ENCODE measurements around the gene PEAK1. TPM values are rescaled to one million over a fixed set of nuclear protein-coding genes. Genes with fewer than 3 reads are reported as not detected.
A peak's percentile ranks its signal among the peaks of the same experiment; 100 is the strongest.

The PEAK1 gene
- total RNA-seq, 1 experiment from 2014 or later: 21.2 TPM

- Mint-ChIP-seq H3K36me3 (ENCODE audit: insufficient read depth in 1 of 3, low read depth in 3 of 3) (peaks cover 18 to 40% (median 31%) of the 10 kb centered on the region in 3 experiments), H3K9me3 (peaks cover 0 to 4% of the 10 kb centered on the region in 2 experiments; a peak in 1 of 5 replicates), H3K4me1 (peaks cover 18% of the 10 kb centered on the region in 2 experiments), H3K27ac (peak overlapping the region in 2 of 3 experiments; percentile 2 to 85; a peak in 3 of 7 replicates), H3K4me3 (no peak overlapping the region), H3K27me3 (ENCODE audit: low read depth) (no peaks in the 10 kb centered on the region)
- Histone ChIP-seq H3K9me3 (ENCODE audit: control insufficient read depth, low read depth, low read length) (no peaks in the 10 kb centered on the region), H4K91ac (ENCODE audit: insufficient read length, low read depth, low read length) (no peak overlapping the region), H4K20me1 (ENCODE audit: control insufficient read depth, insufficient read depth, insufficient read length) (no peaks in the 10 kb centered on the region), H3K79me2 (ENCODE audit: insufficient read depth, low read length) (no peaks in the 10 kb centered on the region), H3K4me2 (ENCODE audit: insufficient read depth, insufficient read length, low read length) (no peak overlapping the region), H3K23me2 (ENCODE audit: insufficient read length, low read depth, low read length, poor library complexity, severe bottlenecking) (no peaks in the 10 kb centered on the region), H3K56ac (ENCODE audit: insufficient read length, low read depth, low read length) (no peak overlapping the region), H3K79me1 (ENCODE audit: insufficient read depth, low read depth, low read length, poor library complexity, severe bottlenecking) (no peaks in the 10 kb centered on the region), H3K27me3 (ENCODE audit: insufficient read depth, low read length) (no peaks in the 10 kb centered on the region; the same call in 1 of the 2 replicates), H3K4me1 (ENCODE audit: insufficient read depth, low read length) (no peaks in the 10 kb centered on the region; the same call in 1 of the 2 replicates), H2BK20ac (ENCODE audit: low read depth, low read length, poor library complexity, severe bottlenecking) (no peak overlapping the region), H2BK12ac (ENCODE audit: insufficient read length, low read depth, low read length) (no peak overlapping the region), H3T11ph (ENCODE audit: low read length) (no peak overlapping the region), H2BK120ac (ENCODE audit: low read depth, low read length, poor library complexity, severe bottlenecking) (no peak overlapping the region), H3K9ac (ENCODE audit: extremely low read depth, insufficient read length, low read length) (no peak overlapping the region), H2AFZ (ENCODE audit: low read length) (no peak overlapping the region), H3K18ac (ENCODE audit: insufficient read length, low read depth, low read length) (no peak overlapping the region), H2AK5ac (ENCODE audit: insufficient read length, low read length) (no peak overlapping the region), H3K4ac (ENCODE audit: low read depth, low read length) (no peak overlapping the region), H3K23ac (ENCODE audit: insufficient read length, low read depth, low read length) (no peak overlapping the region), H2BK5ac (ENCODE audit: insufficient read length, low read length) (no peak overlapping the region), H4K8ac (replicated peaks; ENCODE audit: insufficient read length, low read depth, low read length) (no peak overlapping the region), H3K27ac (ENCODE audit: insufficient read length, low read depth, low read length) (no peak overlapping the region), H2BK15ac (ENCODE audit: low read depth, low read length) (no peak overlapping the region), H4K5ac (ENCODE audit: insufficient read length, low read depth, low read length) (no peak overlapping the region), H3K14ac (ENCODE audit: insufficient read depth, low read length) (no peak overlapping the region)
- DNase-seq: no peak
- TF ChIP-seq, protein P1, sequence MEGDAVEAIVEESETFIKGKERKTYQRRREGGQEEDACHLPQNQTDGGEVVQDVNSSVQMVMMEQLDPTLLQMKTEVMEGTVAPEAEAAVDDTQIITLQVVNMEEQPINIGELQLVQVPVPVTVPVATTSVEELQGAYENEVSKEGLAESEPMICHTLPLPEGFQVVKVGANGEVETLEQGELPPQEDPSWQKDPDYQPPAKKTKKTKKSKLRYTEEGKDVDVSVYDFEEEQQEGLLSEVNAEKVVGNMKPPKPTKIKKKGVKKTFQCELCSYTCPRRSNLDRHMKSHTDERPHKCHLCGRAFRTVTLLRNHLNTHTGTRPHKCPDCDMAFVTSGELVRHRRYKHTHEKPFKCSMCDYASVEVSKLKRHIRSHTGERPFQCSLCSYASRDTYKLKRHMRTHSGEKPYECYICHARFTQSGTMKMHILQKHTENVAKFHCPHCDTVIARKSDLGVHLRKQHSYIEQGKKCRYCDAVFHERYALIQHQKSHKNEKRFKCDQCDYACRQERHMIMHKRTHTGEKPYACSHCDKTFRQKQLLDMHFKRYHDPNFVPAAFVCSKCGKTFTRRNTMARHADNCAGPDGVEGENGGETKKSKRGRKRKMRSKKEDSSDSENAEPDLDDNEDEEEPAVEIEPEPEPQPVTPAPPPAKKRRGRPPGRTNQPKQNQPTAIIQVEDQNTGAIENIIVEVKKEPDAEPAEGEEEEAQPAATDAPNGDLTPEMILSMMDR (conservative IDR thresholded peaks at IDR 0.05): no peak
- WGBS (ENCODE audit: extremely low coverage, insufficient read length, low lambda C conversion rate): no CpG with 5 or more reads among the region's 1 CpG
These were observed 46.6 kb upstream of the PEAK1 start for GRCh38 chr15:77466521-77466920.

All from H9 (cell line).